K562 (cell line): ENCODE results near the gene HMGB3. TPM values are rescaled to one million over a fixed set of nuclear protein-coding genes. Genes with fewer than 3 reads are reported as not detected.

Experiments used
- ATAC-seq: fragments of 200-7000 bp; cut with Tn5 transposase; 3 replicates; pipeline ENCODE4 v1.9.1; 2020; ENCODE audit warnings: moderate library complexity
- BruUV-seq: library from RNA; stranded (reverse); fragments of 400-500 nt; replicated peaks from 2 replicates; lab custom pipeline; 2021; lab: Mats Ljungman, UMichigan
- CTCF ChIA-PET: fragments of 300-600 bp; formaldehyde crosslinking; extraction: SDS; loops from one replicate; lab custom pipeline; 2021; ENCODE audit warnings: low intra/inter-chr PET ratio; lab: Yijun Ruan, JAX
- POLR2A ChIA-PET: fragments of 300-600, 350-650 bp; sonication (Branson Sonifier 250); formaldehyde crosslinking; extraction: SDS; loops from one replicate; lab custom pipeline; 2021; ENCODE audit warnings: antibody characterized with exemption, inconsistent platforms; lab: Yijun Ruan, JAX
- DNase-seq, 4 experiments: peaks; one replicate each; pipeline versions ENCODE4 v3.0.0 to v3.0.0-alpha.2; 2011 to 2018; ENCODE audit warnings: low spot score in 3 of 4, mixed read lengths in 3 of 4; ENCODE audit errors: extremely low read depth in 1 of 4
- FAIRE-seq: peaks from 2 replicates; lab custom pipeline; 2011; peaks lifted over from hg19 to GRCh38; lab: Jason Lieb, UNC
- H2AFZ ChIP-seq: 2 replicates; pipeline ENCODE4 v1.6.0; 2011; ENCODE audit warnings: low read depth, low read length, control low read depth, inconsistent platforms
- H3K27ac ChIP-seq: fragments of 200-600 bp; 3 replicates; pipeline ENCODE4 v1.8.0; 2011; ENCODE audit warnings: low read depth, mild to moderate bottlenecking, control low read depth, inconsistent platforms, low read length, moderate library complexity, mixed read lengths; ENCODE audit errors: extremely low read depth
- H3K27me3 ChIP-seq, 2 experiments: fragments of 300-600 bp in 1 of 2; 2 replicates in 1 of 2; 3 replicates in 1 of 2; pipeline versions ENCODE4 v1.6.0 to v1.8.0; 2011; ENCODE audit warnings: inconsistent platforms in 2 of 2, low read length in 2 of 2, mild to moderate bottlenecking in 1 of 2, mixed read lengths in 1 of 2, moderate library complexity in 1 of 2; ENCODE audit not compliant: control insufficient read depth in 2 of 2, insufficient read depth in 2 of 2
- H3K36me3 ChIP-seq: fragments of 300-600 bp; 3 replicates; pipeline ENCODE4 v1.8.0; 2011; ENCODE audit warnings: mild to moderate bottlenecking, low read length, inconsistent platforms; ENCODE audit not compliant: control insufficient read depth, insufficient read depth
- H3K4me1 ChIP-seq, 2 experiments: fragments of 200-600 bp in 1 of 2; replicated peaks in 1 of 2; 2 replicates in 1 of 2; 3 replicates in 1 of 2; pipeline versions ENCODE4 v1.5.1 to v1.8.0; 2011; ENCODE audit warnings: inconsistent platforms in 2 of 2, low read length in 2 of 2, mild to moderate bottlenecking in 1 of 2, mixed read lengths in 1 of 2, moderate library complexity in 1 of 2; ENCODE audit not compliant: control insufficient read depth in 2 of 2, insufficient read depth in 2 of 2
- H3K4me2 ChIP-seq: 2 replicates; pipeline ENCODE4 v1.6.1; 2011; ENCODE audit warnings: low read length, control low read depth, inconsistent platforms, mixed read lengths; ENCODE audit not compliant: insufficient read depth
- H3K4me3 ChIP-seq: fragments of 200-600 bp; sonication (generic), shearing (Covaris generic); 2 replicates; pipeline ENCODE4 v1.5.1; 2016; ENCODE audit warnings: control low read depth, inconsistent platforms
- H3K79me2 ChIP-seq: fragments of 200-600 bp; 3 replicates; pipeline ENCODE4 v1.8.0; 2011; ENCODE audit warnings: low read length, inconsistent platforms; ENCODE audit not compliant: control insufficient read depth, insufficient read depth
- H3K9ac ChIP-seq, 2 experiments: 2 replicates each; pipeline versions ENCODE4 v1.6.0 to v1.6.1; 2011; ENCODE audit warnings: low read depth in 2 of 2, low read length in 2 of 2, control low read depth in 1 of 2, inconsistent platforms in 1 of 2, mild to moderate bottlenecking in 1 of 2, mixed read lengths in 1 of 2; ENCODE audit not compliant: insufficient read depth in 1 of 2
- H3K9me1 ChIP-seq: one replicate; pipeline ENCODE4 v1.6.0; 2011; ENCODE audit warnings: inconsistent platforms, mild to moderate bottlenecking, low read length, moderate library complexity; ENCODE audit not compliant: control insufficient read depth, insufficient read depth
- H3K9me3 ChIP-seq: replicated peaks from 2 replicates; pipeline ENCODE4 v1.5.1; 2011; ENCODE audit warnings: low read depth, low read length, inconsistent platforms; ENCODE audit not compliant: control insufficient read depth, insufficient read depth
- H4K20me1 ChIP-seq: replicated peaks from 2 replicates; pipeline ENCODE4 v1.6.1; 2011; ENCODE audit warnings: low read length, inconsistent platforms, mixed read lengths; ENCODE audit not compliant: control insufficient read depth, insufficient read depth
- CBX3 ChIP-seq, 2 experiments: IDR thresholded peaks; 1 replicate in 1 of 2; 2 replicates in 1 of 2; pipeline ENCODE4 v1.6.1; 2012; ENCODE audit warnings: inconsistent platforms in 2 of 2, low read length in 2 of 2, borderline replicate concordance in 1 of 2, control low read depth in 1 of 2
- ERF ChIP-seq: fragments of 450-650 bp; formaldehyde crosslinking; IDR thresholded peaks from 2 replicates; pipeline ENCODE4 v1.4.0; 2020; ENCODE audit warnings: mild to moderate bottlenecking, mixed read lengths
- ETS2 ChIP-seq: IDR thresholded peaks from 2 replicates; pipeline ENCODE4 v1.6.1; 2016; ENCODE audit warnings: borderline replicate concordance, missing genetic modification characterization, mild to moderate bottlenecking, moderate library complexity, missing compliant biosample characterization; ENCODE audit not compliant: poor library complexity, severe bottlenecking
- ETV5 ChIP-seq: sonication (generic); formaldehyde crosslinking; IDR thresholded peaks from 2 replicates; pipeline ENCODE4 v1.4.0; 2020; ENCODE audit warnings: low read depth, mild to moderate bottlenecking, missing genetic modification reagents
- FOSL1 ChIP-seq: fragments of 200-800 bp; sonication (Bioruptor generic); conservative IDR thresholded peaks from 2 replicates; pipeline ENCODE4 v1.6.1; 2016; ENCODE audit warnings: missing genetic modification characterization, missing compliant biosample characterization
- HNRNPK ChIP-seq: fragments of 200-400 bp; formaldehyde crosslinking; IDR thresholded peaks from one replicate; pipeline ENCODE4 v1.6.1; 2018; ENCODE audit warnings: mild to moderate bottlenecking, low read depth, low read length; ENCODE audit not compliant: poor library complexity, severe bottlenecking
- NUFIP1 ChIP-seq: fragments of 450-650 bp; IDR thresholded peaks from 2 replicates; pipeline ENCODE4 v1.6.1; 2018; ENCODE audit not compliant: partially characterized antibody
- RAD21 ChIP-seq, 2 experiments: fragments of 250-450 bp in 1 of 2; fragments of 450-650 bp in 1 of 2; sonication (Bioruptor Pico) in 1 of 2; formaldehyde crosslinking in 1 of 2; IDR thresholded peaks in 1 of 2; conservative IDR thresholded peaks in 1 of 2; 2 replicates each; pipeline versions ENCODE4 v1.4.0 to v1.8.0; 2020 to 2022; ENCODE audit warnings: mild to moderate bottlenecking in 2 of 2, moderate library complexity in 1 of 2
- ZNF140 ChIP-seq: fragments of 250-450 bp; sonication (Bioruptor Pico); IDR thresholded peaks from 2 replicates; pipeline ENCODE4 v1.8.0; 2021; ENCODE audit warnings: moderate library complexity, mild to moderate bottlenecking, inconsistent platforms
- ZNF24 ChIP-seq: fragments of 450-650 bp; IDR thresholded peaks from 2 replicates; pipeline ENCODE4 v1.6.1; 2016
- ZSCAN32 ChIP-seq: fragments of 450-650 bp; formaldehyde crosslinking; IDR thresholded peaks from 2 replicates; pipeline ENCODE4 v1.4.0; 2020; ENCODE audit warnings: mild to moderate bottlenecking, moderate library complexity
- WGBS: fragments of 100-300 bp; shearing (Covaris generic); methylation state at CpG from one replicate; pipeline ENCODE4 v1.1.6; 2016; ENCODE audit warnings: low coverage, mixed read lengths; ENCODE audit not compliant: insufficient coverage; ENCODE audit errors: missing lambda C conversion rate; 5-methylcytosine and 5-hydroxymethylcytosine counted together
- in situ Hi-C: fragments of 300-500 bp; cut with MboI; formaldehyde crosslinking; loops from 4 replicates; pipeline ENCODE4 v1.15.0; 2018; ENCODE audit warnings: inconsistent platforms, mixed read lengths
- intact Hi-C: fragments of 100-400 bp; cut with micrococcal nuclease; formaldehyde crosslinking; loops from 2 replicates; pipeline ENCODE4 v1.14.2; 2022
- polyA plus RNA-seq, 8 experiments: library from polyadenylated mRNA; depleted of rRNA in 4 of 8; stranded (reverse) in 5 of 8; unstranded in 3 of 8; fragments of >200 nt; fragmentation: Nextera tagmentation in 2 of 8; fragmentation: Illumina TruSeq in 1 of 8; extraction: Ambion mirVana in 2 of 8; extraction: Trizol in 1 of 8; gene quantifications; 2 replicates each; pipeline versions ENCODE4 v1.2.1 to v1.2.3, GENCODE V29; 2011 to 2014; ENCODE audit warnings: inconsistent platforms in 1 of 8, missing spikeins in 1 of 8
- total RNA-seq, 7 experiments: library from RNA; depleted of rRNA in 6 of 7; stranded (reverse); fragments of >200 nt in 6 of 7; fragmentation: Illumina TruSeq in 2 of 7; extraction: Trizol in 2 of 7; gene quantifications; 2 replicates each; pipeline versions ENCODE4 v1.2.1 to v1.2.3, GENCODE V29; 2011 to 2021; ENCODE audit warnings: low replicate concordance in 1 of 7
- TF ChIP-seq, protein P1 (sequence below), 2 experiments: fragments of 450-650 bp in 1 of 2; sonication (generic) in 1 of 2; formaldehyde crosslinking in 1 of 2; IDR thresholded peaks in 1 of 2; conservative IDR thresholded peaks in 1 of 2; 2 replicates each; pipeline versions ENCODE4 v1.6.1 to v1.8.1; 2016 to 2023; ENCODE audit warnings: mild to moderate bottlenecking in 2 of 2, moderate library complexity in 2 of 2, inconsistent platforms in 1 of 2, missing genetic modification reagents in 1 of 2
- TF ChIP-seq, protein P2 (sequence below), 3 experiments: IDR thresholded peaks in 2 of 3; conservative IDR thresholded peaks in 1 of 3; 2 replicates each; pipeline ENCODE4 v1.5.1; 2011 to 2012; ENCODE audit warnings: low read length in 3 of 3, mild to moderate bottlenecking in 3 of 3, control low read depth in 2 of 3, improper control_type of control experiment in 1 of 3, inconsistent platforms in 1 of 3, low read depth in 1 of 3, mixed read lengths in 1 of 3, moderate library complexity in 1 of 3; ENCODE audit not compliant: insufficient read depth in 2 of 3
- TF ChIP-seq, protein P3 (sequence below), 2 experiments: fragments of 450-650 bp in 1 of 2; IDR thresholded peaks; 2 replicates each; pipeline ENCODE4 v1.6.1; 2011 to 2017; ENCODE audit warnings: low read depth in 2 of 2, antibody characterized with exemption in 1 of 2, borderline replicate concordance in 1 of 2, low read length in 1 of 2, mild to moderate bottlenecking in 1 of 2, mixed read lengths in 1 of 2; ENCODE audit not compliant: control insufficient read depth in 1 of 2

HMGB3 gene
- total and polyA plus RNA-seq, 9 of the 15 experiments (the other 6 are each of a cell fraction or from before 2014, with no cell fraction given): 36.7 to 168 (median 117) TPM

DNA sequence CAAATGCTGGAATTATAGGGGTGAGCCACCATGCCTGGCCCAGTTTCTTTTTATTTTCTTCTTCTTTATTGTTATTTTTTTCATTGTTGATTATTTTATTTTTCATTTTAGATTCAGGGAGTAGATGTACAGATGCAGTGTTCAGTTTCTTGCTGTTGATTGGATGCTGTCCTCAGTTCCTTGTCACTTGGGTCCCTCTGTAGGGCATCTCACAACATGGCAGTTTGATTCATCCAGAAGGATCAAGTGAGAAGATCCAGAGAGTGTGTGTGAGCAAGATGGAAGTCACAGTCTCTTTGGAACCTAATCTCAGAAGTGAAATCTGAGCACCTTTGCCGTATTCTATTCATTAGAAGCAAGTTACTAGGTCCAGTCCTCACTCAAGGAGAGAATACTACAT lies 20.9 kb downstream of the HMGB3 start:
- no peaks in the 10 kb centered on the region for H3K36me3 ChIP-seq
- intact Hi-C loops (loop anchor here (1.0 kb wide), 1 partner anchor 232 kb away; no protein-coding TSS in a partner anchor), in situ Hi-C loops (loop anchor here (5.0 kb wide), 1 partner anchor 227 kb away; no protein-coding TSS in a partner anchor)
- H2AFZ ChIP-seq: no peak overlapping the region
- no peaks in the 10 kb centered on the region for H3K4me1 ChIP-seq
- FAIRE-seq (no peak), DNase-seq (no peak), ATAC-seq (peak; percentile 61; the same call in 2 of the 3 replicates)
- no peaks in the 10 kb centered on the region for H4K20me1 ChIP-seq
- CTCF ChIA-PET: no interaction called here
- no peak overlapping the region for H3K4me2 ChIP-seq
- no peak overlapping the region for H3K4me3 ChIP-seq
- H3K9ac ChIP-seq: no peak overlapping the region
- no peaks in the 10 kb centered on the region for H3K9me3 ChIP-seq
- POLR2A ChIA-PET: no interaction called here
- WGBS: 0% methylated on average over 1 of the region's 1 CpG
- no peaks in the 10 kb centered on the region; a peak in 1 of 5 replicates for H3K27me3 ChIP-seq
- H3K9me1 ChIP-seq: no peaks in the 10 kb centered on the region
- H3K79me2 ChIP-seq: no peaks in the 10 kb centered on the region
- BruUV-seq: no TSS peak
- H3K27ac ChIP-seq: no peak overlapping the region
- TF ChIP-seq ETV5 (CRISPR knock-in tag) (no peak), RAD21 (CRISPR knock-in tag; conservative IDR thresholded peaks at IDR 0.05 in 1 of 2, IDR thresholded peaks at IDR 0.05 in 1 of 2) (peak in 1 of 2 experiments; percentile 45; a peak in 2 of 4 replicates), ZSCAN32 (CRISPR knock-in tag) (no peak), CBX3 (IDR thresholded peaks at IDR 0.05; ENCODE audit: borderline replicate concordance in 1 of 2, low read length in 2 of 2) (no peak), HNRNPK (no peak), ZNF140 (CRISPR knock-in tag) (no peak), ZNF24 (no peak), FOSL1 (tag) (no peak), ERF (CRISPR knock-in tag) (no peak), ETS2 (tag) (no peak), NUFIP1 (no peak)
- TF ChIP-seq, protein P1, sequence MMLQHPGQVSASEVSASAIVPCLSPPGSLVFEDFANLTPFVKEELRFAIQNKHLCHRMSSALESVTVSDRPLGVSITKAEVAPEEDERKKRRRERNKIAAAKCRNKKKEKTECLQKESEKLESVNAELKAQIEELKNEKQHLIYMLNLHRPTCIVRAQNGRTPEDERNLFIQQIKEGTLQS (IDR thresholded peaks at IDR 0.05): no peak
- TF ChIP-seq, protein P1 (CRISPR knock-in tag; conservative IDR thresholded peaks at IDR 0.05): no peak
- TF ChIP-seq, protein P2, sequence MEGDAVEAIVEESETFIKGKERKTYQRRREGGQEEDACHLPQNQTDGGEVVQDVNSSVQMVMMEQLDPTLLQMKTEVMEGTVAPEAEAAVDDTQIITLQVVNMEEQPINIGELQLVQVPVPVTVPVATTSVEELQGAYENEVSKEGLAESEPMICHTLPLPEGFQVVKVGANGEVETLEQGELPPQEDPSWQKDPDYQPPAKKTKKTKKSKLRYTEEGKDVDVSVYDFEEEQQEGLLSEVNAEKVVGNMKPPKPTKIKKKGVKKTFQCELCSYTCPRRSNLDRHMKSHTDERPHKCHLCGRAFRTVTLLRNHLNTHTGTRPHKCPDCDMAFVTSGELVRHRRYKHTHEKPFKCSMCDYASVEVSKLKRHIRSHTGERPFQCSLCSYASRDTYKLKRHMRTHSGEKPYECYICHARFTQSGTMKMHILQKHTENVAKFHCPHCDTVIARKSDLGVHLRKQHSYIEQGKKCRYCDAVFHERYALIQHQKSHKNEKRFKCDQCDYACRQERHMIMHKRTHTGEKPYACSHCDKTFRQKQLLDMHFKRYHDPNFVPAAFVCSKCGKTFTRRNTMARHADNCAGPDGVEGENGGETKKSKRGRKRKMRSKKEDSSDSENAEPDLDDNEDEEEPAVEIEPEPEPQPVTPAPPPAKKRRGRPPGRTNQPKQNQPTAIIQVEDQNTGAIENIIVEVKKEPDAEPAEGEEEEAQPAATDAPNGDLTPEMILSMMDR (IDR thresholded peaks at IDR 0.05 in 2 of 3, conservative IDR thresholded peaks at IDR 0.05 in 1 of 3; ENCODE audit: insufficient read depth in 2 of 3, low read depth in 1 of 3, low read length in 3 of 3): peak; percentile 24 to 51 (median 39); a peak in 3 of 6 replicates
- TF ChIP-seq, protein P3, sequence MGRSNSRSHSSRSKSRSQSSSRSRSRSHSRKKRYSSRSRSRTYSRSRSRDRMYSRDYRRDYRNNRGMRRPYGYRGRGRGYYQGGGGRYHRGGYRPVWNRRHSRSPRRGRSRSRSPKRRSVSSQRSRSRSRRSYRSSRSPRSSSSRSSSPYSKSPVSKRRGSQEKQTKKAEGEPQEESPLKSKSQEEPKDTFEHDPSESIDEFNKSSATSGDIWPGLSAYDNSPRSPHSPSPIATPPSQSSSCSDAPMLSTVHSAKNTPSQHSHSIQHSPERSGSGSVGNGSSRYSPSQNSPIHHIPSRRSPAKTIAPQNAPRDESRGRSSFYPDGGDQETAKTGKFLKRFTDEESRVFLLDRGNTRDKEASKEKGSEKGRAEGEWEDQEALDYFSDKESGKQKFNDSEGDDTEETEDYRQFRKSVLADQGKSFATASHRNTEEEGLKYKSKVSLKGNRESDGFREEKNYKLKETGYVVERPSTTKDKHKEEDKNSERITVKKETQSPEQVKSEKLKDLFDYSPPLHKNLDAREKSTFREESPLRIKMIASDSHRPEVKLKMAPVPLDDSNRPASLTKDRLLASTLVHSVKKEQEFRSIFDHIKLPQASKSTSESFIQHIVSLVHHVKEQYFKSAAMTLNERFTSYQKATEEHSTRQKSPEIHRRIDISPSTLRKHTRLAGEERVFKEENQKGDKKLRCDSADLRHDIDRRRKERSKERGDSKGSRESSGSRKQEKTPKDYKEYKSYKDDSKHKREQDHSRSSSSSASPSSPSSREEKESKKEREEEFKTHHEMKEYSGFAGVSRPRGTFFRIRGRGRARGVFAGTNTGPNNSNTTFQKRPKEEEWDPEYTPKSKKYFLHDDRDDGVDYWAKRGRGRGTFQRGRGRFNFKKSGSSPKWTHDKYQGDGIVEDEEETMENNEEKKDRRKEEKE (IDR thresholded peaks at IDR 0.05; ENCODE audit: borderline replicate concordance in 1 of 2, control insufficient read depth in 1 of 2, low read depth in 2 of 2, low read length in 1 of 2): no peak
